Esophagus (tissue), 2 donors: ENCODE data around the gene RPL38. TPM values are rescaled to one million over a fixed set of nuclear protein-coding genes. Genes with fewer than 3 reads are reported as not detected.

ENCODE experiments used
- H3K27ac ChIP-seq, 2 donors: one replicate each; pipeline ENCODE4 v1.5.1; 2013; ENCODE audit warnings: low read depth in 2 of 2, mild to moderate bottlenecking in 2 of 2, inconsistent platforms in 1 of 2, low read length in 1 of 2, moderate library complexity in 1 of 2
- H3K27me3 ChIP-seq, 2 donors: one replicate each; pipeline ENCODE4 v1.6.1; 2013; ENCODE audit warnings: low read length in 2 of 2, control low read depth in 1 of 2, mild to moderate bottlenecking in 1 of 2; ENCODE audit not compliant: insufficient read depth in 2 of 2, control insufficient read depth in 1 of 2
- H3K36me3 ChIP-seq, 2 donors: one replicate each; pipeline ENCODE4 v1.6.1; 2013; ENCODE audit warnings: low read length in 1 of 2; ENCODE audit not compliant: control insufficient read depth in 2 of 2, insufficient read depth in 2 of 2
- H3K4me1 ChIP-seq, 2 donors: one replicate each; pipeline ENCODE4 v1.6.1; 2013; ENCODE audit warnings: low read length in 1 of 2; ENCODE audit not compliant: control insufficient read depth in 2 of 2, insufficient read depth in 2 of 2
- H3K4me3 ChIP-seq, 2 donors: one replicate each; pipeline ENCODE4 v1.5.1; 2013; ENCODE audit warnings: low read length in 2 of 2, mild to moderate bottlenecking in 2 of 2, low read depth in 1 of 2, moderate library complexity in 1 of 2
- H3K9me3 ChIP-seq, 2 donors: one replicate each; pipeline ENCODE4 v1.6.1; 2013; ENCODE audit warnings: mild to moderate bottlenecking in 2 of 2, low read depth in 1 of 2, low read length in 1 of 2, moderate library complexity in 1 of 2; ENCODE audit not compliant: control insufficient read depth in 2 of 2, insufficient read depth in 1 of 2
- WGBS, 2 donors: extraction: QIAGEN DNeasy Blood & Tissue Kit; methylation state at CpG; one replicate each; pipeline ENCODE4 v1.1.7; 2013; 5-methylcytosine and 5-hydroxymethylcytosine counted together
- polyA plus RNA-seq, 2 donors: library from polyadenylated mRNA; stranded (reverse); fragments of 200-250 nt; gene quantifications; one replicate each; pipeline ENCODE4 v1.2.3, GENCODE V29; 2013
- donor health status: healthy with polysubstance abuse.
- donor health status: Bipolar disorder and iron deficiency.

RPL38 gene
- polyA plus RNA-seq: 1,000 to 10,000 TPM; 1,223 to 1,349 TPM

DNA sequence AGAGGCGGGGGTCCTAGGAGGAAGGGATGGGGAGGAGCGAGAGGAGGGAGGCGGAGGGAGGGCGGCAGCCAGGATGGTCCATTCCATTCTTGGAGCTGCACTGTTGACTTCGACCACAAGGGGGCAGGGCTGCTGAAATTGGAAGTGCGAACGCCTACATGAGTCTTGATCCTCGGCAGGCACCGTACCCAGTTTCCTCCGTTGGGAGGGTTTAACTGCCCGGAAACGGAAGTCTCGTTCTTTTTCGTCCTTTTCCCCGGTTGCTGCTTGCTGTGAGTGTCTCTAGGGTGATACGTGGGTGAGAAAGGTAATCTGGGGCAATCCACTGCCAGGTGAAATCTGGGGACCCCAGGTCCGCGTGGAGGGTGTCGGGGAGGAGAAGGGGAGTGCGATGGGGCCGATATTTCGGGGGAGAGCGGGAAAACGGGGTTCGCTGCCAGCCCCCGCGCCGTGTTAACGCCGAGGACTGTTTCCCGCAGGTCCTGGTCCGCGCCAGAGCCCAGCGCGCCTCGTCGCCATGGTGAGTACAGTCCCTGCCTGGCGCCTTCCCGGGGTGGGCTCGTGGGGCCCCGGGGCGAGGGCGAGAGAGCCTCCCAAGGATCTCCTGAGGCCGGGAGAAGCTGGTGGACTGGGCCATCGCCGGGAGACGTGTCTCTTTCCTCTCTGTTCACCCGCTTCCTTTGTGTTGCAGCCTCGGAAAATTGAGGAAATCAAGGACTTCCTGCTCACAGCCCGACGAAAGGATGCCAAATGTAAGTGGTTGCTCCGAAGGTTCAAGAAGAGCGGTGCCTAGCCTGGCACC lies at the start of gene RPL38:
RPL38 (plus strand) TSS at position 240 of the 802 bp plus-strand sequence; CDS start at position 518, 278 bp downstream.
- peaks cover 2 to 5% of the 10 kb centered on the region in 2 donors for H3K4me1 ChIP-seq
- H3K36me3 ChIP-seq: peaks cover 0 to 17% of the 10 kb centered on the region in 2 donors
- H3K27ac ChIP-seq: peak within 1 kb of the TSS; percentile 78 to 84
- H3K9me3 ChIP-seq: no peaks in the 10 kb centered on the region
- peak within 1 kb of the TSS; percentile 79 to 89 for H3K4me3 ChIP-seq
- no peaks in the 10 kb centered on the region for H3K27me3 ChIP-seq
- WGBS, 2 donors: 0 to 1% methylated on average over 42 to 53 of the region's 53 CpGs

DNA sequence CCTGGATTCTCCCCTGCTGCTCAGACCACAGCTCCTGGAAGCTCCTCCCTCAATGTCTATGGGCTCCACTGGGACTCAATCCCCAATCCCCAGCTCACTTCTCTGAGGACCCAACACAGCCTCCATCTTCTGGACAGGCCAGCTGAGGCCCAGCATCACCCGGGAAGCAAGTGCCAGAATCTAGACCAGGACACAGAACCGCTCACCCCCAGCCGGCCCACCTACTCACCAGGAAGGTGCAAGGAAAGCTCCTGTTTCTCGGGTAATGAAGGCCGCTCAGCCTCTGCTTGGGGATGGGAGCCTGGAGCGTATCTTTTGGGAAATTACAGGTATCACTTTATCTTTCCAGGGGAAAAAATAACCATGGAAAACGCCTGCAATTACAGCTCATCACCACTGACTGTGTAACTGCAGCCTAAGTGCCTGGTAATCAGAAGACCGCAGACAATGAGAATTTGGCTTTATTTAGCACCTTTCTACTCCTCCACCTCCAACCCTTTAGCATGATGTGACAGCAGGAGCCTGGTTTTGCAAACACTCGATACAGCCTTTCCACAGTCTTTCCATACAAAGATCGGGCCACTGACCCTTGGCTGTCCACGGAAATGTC lies 49.6 kb upstream of the RPL38 start:
- H3K27me3 ChIP-seq: no peaks in the 10 kb centered on the region
- H3K4me1 ChIP-seq: peaks cover 0 to 2% of the 10 kb centered on the region in 2 donors
- no peaks in the 10 kb centered on the region for H3K9me3 ChIP-seq
- WGBS, 2 donors: 89 to 92% methylated on average over 11 of the region's 11 CpGs
- no peak overlapping the region for H3K4me3 ChIP-seq
- H3K27ac ChIP-seq: no peak overlapping the region
- H3K36me3 ChIP-seq: no peaks in the 10 kb centered on the region

DNA sequence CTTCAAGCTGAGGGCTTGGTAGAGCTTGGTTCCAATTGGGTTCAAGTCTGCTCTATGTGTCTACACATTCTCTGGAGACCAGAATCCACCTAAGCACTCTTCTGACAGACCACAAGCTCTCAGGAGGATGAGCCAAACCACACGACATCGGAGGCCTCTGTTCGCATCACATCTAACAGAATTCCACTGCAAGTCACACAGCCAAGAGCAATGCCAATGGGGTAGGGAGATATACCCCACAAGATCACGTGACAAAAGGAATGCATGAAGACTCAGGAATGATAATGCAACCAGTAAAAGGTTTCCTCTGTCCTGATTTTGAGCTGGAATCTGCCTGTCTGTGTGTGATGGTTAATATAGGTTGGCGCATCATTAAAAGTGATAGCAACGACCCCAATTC lies 46.6 kb upstream of the RPL38 start:
- no peaks in the 10 kb centered on the region for H3K36me3 ChIP-seq
- no peaks in the 10 kb centered on the region for H3K27me3 ChIP-seq
- peaks cover 0 to 2% of the 10 kb centered on the region in 2 donors for H3K9me3 ChIP-seq
- 82 to 85% methylated on average over 6 of the region's 6 CpGs for WGBS, 2 donors
- no peak overlapping the region for H3K27ac ChIP-seq
- no peak overlapping the region for H3K4me3 ChIP-seq
- H3K4me1 ChIP-seq: peaks cover 0 to 2% of the 10 kb centered on the region in 2 donors

DNA sequence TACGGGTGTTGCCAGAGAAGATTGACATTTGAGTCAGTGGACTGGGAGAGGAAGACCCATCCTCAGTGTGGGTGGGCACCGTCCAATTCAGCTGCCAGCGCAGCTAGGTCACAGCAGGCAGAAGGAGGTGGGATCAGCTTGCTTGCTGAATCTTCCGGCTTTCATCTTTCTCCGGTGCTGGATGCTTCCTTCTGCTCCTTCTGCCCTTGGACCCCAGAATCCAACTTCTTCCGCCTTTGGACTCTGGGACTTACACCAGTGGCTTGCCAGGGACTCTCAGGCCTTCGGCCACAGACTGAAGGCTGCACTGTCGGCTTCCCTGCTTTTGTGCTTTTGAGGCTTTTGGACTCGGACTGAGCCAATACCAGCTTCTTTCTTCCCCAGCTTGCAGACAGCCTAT lies 46.1 kb upstream of the RPL38 start:
- Histone ChIP-seq H3K4me1 (peaks cover 0 to 2% of the 10 kb centered on the region in 2 donors), H3K27ac (no peak overlapping the region), H3K27me3 (no peaks in the 10 kb centered on the region), H3K9me3 (peaks cover 0 to 2% of the 10 kb centered on the region in 2 donors), H3K4me3 (no peak overlapping the region), H3K36me3 (no peaks in the 10 kb centered on the region)
- 83 to 85% methylated on average over 9 of the region's 9 CpGs for WGBS, 2 donors

DNA sequence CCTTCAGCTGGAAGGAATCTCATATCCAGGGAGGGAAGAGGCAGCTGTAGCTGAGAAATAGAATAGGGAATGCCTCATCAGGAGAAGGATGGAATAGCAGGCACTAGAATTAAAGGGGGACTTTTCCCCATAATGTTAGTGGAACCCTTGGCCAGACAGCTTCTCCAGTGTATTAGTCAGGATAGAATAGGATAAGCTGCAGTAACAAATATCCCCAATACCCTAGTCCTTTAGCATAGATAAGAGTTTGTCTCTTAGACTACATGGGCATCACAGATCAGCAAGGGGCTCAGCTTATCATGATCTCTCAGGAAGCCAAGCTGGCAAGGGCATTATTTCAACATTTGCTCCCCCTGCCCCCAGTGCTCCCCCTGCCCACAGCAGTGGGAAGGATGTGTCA lies 44.7 kb upstream of the RPL38 start:
- no peaks in the 10 kb centered on the region for H3K27me3 ChIP-seq
- peaks cover 0 to 2% of the 10 kb centered on the region in 2 donors for H3K9me3 ChIP-seq
- H3K27ac ChIP-seq: no peak overlapping the region
- no peaks in the 10 kb centered on the region for H3K36me3 ChIP-seq
- H3K4me1 ChIP-seq: no peaks in the 10 kb centered on the region
- no peak overlapping the region for H3K4me3 ChIP-seq

DNA sequence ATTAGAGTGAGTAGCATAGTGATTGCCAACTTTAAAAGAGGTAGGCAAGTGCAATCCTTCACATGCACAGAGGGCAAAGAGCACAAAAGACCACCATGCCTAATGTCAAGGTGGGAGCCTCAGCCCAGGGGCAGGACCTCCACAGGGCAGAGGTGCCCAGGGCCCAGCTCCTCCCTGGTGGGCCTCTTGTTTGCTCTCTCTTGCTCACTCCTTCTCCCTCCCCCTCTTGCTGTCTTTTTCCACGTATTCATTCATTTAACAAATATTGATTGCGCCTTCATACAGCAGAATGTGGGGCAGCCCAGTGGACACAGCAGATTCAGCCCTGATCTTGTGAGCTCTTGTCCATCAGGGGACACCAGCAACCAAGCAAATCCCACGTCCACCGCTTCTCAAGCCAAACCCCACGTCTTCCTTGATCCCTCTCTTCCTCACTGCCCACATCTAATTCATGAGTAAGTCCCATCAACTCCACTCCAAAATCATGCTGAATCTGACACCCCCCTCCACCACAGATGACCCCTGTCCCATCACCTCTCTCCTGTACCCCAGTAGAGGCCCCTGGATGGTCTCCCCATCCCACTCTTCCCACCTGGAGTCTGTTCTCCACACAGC lies 44.1 kb upstream of the RPL38 start:
- WGBS, 2 donors: 83 to 89% methylated on average over 5 of the region's 5 CpGs
- no peak overlapping the region for H3K4me3 ChIP-seq
- peaks cover 0 to 2% of the 10 kb centered on the region in 2 donors for H3K9me3 ChIP-seq
- no peak overlapping the region for H3K27ac ChIP-seq
- H3K36me3 ChIP-seq: no peaks in the 10 kb centered on the region
- no peaks in the 10 kb centered on the region for H3K27me3 ChIP-seq
- no peaks in the 10 kb centered on the region for H3K4me1 ChIP-seq

DNA sequence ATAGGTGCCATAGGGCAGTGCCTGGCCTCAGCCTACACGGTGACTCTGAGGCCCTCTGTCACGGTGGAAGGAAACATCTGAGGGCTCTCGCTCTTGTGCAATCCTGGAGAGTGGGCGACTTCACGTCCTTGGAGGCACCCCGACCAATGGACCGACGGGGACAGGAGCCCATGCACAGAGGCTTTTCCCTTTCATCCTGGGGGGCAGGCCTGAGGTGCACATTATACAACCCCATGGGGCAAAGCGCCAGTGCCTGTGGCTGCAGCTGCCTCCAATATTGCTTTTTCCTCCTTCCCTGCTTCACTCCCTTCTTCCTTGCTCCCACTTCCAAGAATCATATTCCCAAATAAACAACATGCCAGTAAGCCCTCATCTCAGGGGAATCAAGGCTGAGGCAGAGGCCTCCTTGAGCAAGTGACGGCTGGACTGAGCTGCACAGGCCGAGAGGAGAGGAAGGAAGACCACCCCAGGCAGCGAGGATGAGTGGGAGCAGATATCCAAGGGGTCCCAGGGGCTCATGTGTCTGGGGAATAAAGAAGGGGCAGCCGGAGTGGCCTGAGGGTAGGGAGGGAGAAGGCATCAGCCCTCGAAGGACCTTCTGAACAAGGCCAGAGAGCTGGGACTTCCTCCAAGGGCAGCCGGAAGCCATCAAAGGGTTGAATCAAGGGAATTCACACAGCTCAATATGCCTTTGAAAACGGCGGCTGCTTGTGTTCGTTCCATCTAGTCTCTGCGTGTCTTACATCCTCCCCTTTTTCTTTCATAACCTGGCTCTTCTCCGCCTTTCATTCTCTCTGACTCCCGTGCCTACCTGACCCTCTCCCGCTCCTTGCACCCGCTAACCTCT lies 42.6 kb upstream of the RPL38 start:
- WGBS, 2 donors: 58 to 67% methylated on average over 23 of the region's 23 CpGs
- H3K9me3 ChIP-seq: peaks cover 0 to 2% of the 10 kb centered on the region in 2 donors
- no peaks in the 10 kb centered on the region for H3K36me3 ChIP-seq
- no peaks in the 10 kb centered on the region for H3K4me1 ChIP-seq
- H3K4me3 ChIP-seq: no peak overlapping the region
- no peaks in the 10 kb centered on the region for H3K27me3 ChIP-seq
- H3K27ac ChIP-seq: no peak overlapping the region

DNA sequence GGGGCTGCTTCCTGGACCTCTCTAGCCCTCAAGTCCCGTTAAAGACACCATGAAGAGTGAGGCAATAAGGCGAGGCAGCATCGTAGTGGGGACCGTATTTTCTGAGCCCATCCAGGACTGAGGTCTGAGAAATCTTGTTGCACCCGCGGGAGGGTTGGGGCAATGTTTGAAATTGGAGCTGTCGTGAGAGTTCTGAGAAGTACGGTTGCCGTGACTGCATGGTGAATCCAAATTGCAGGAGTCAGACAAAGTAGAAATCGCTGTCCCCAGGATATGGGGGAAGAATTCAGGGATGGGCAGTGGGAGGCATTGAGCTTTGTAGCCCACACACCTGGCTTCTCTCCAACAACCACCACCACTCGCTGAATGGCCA lies 42.0 kb upstream of the RPL38 start:
- Histone ChIP-seq H3K27ac (no peak overlapping the region), H3K9me3 (peaks cover 0 to 2% of the 10 kb centered on the region in 2 donors), H3K4me3 (no peak overlapping the region), H3K4me1 (no peaks in the 10 kb centered on the region), H3K36me3 (no peaks in the 10 kb centered on the region), H3K27me3 (no peaks in the 10 kb centered on the region)
- WGBS, 2 donors: 59 to 67% methylated on average over 11 of the region's 11 CpGs

DNA sequence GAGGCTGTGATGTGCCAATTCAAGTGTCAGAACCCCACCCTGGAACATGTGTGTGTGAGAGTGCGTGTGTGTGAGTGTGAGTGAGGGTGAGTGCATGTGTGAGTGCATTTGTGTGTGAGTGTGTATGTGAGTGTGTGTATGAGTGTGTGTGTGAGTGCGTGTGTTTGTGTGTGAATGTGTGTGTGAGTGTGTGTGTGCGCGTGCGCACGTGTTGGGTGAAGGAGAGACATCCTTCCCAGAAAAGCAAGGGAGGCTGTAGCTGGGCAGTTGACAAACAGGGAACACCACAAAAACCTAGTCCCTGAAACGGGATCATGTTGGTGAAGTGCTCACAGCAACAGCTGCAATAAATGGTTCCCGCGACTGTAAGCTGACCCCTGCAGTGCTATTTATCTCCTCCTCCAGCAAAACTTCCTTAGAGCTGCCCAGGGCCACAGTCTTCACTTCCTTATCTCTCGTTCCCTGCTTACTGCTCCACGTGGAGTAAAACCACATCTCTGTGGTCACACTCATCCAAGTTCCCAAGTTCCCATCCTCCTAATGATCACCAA lies 40.1 kb upstream of the RPL38 start:
- H3K27me3 ChIP-seq: no peaks in the 10 kb centered on the region

More for the DNA sequence above, 40.1 kb upstream of the RPL38 start:
- Histone ChIP-seq H3K4me3 (no peak overlapping the region), H3K36me3 (no peaks in the 10 kb centered on the region), H3K9me3 (peaks cover 0 to 2% of the 10 kb centered on the region in 2 donors), H3K27ac (no peak overlapping the region), H3K4me1 (no peaks in the 10 kb centered on the region)
- WGBS, 2 donors: 57 to 62% methylated on average over 11 of the region's 11 CpGs
